HAP-1 (cell line): Measurements from ENCODE around the gene TSPYL6.
"Not testable (repeated sequence)": the region's sequence is repeated elsewhere in the genome, so short reads cannot be mapped to it uniquely, and the experiment has no call there.

Source experiments
- DNase-seq, 2 experiments: peaks; one replicate each; pipeline ENCODE4 v3.0.0-alpha.2; 2016 to 2020; ENCODE audit warnings: low spot score in 2 of 2
- H3K27me3 ChIP-seq: fragments of 250-450 bp; sonication (Bioruptor Pico); 2 replicates; pipeline ENCODE4 v1.5.1; 2020; ENCODE audit warnings: low read depth, mild to moderate bottlenecking, moderate library complexity
- H3K36me3 ChIP-seq: fragments of 250-450 bp; sonication (Bioruptor Pico); replicated peaks from 2 replicates; pipeline ENCODE4 v1.5.1; 2020; ENCODE audit warnings: mild to moderate bottlenecking
- H3K4me1 ChIP-seq: fragments of 250-450 bp; sonication (Bioruptor Pico); 2 replicates; pipeline ENCODE4 v1.5.1; 2020; ENCODE audit warnings: mild to moderate bottlenecking
- H3K4me3 ChIP-seq: fragments of 250-450 bp; sonication (Bioruptor Pico); 2 replicates; pipeline ENCODE4 v1.5.1; 2020; ENCODE audit warnings: mild to moderate bottlenecking, moderate library complexity
- H3K9me3 ChIP-seq: fragments of 250-450 bp; sonication (Bioruptor Pico); 2 replicates; pipeline ENCODE4 v1.5.1; 2020; ENCODE audit warnings: mild to moderate bottlenecking, moderate library complexity
- in situ Hi-C: fragments of 300-500 bp; cut with MboI; formaldehyde crosslinking; loops from 3 replicates; pipeline ENCODE4 v1.14.3; 2020; ENCODE audit warnings: low sequenced_read_pairs, inconsistent platforms, mixed read lengths

Gene TSPYL6

GRCh38 chr2:54271189-54271588, 15.2 kb upstream of the TSPYL6 start:
- H3K36me3 ChIP-seq: no peaks in the 10 kb centered on the region
- no peaks in the 10 kb centered on the region for H3K27me3 ChIP-seq
- H3K4me3 ChIP-seq: no peak overlapping the region
- no peak for DNase-seq
- in situ Hi-C loops: no loop called here
- H3K4me1 ChIP-seq: no peaks in the 10 kb centered on the region
- no peaks in the 10 kb centered on the region for H3K9me3 ChIP-seq

- no peak for DNase-seq
- Histone ChIP-seq H3K4me1 (no peaks in the 10 kb centered on the region), H3K36me3 (no peaks in the 10 kb centered on the region), H3K9me3 (no peaks in the 10 kb centered on the region), H3K27me3 (no peaks in the 10 kb centered on the region), H3K4me3 (no peak overlapping the region)
- in situ Hi-C loops: no loop called here
Observed at GRCh38 chr2:54267577-54267976, 11.5 kb upstream of the TSPYL6 start.

- H3K4me1 ChIP-seq, H3K4me3 ChIP-seq, H3K27me3 ChIP-seq, DNase-seq, H3K9me3 ChIP-seq, in situ Hi-C loops, H3K36me3 ChIP-seq: not testable (repeated sequence)
Observed at GRCh38 chr2:54265081-54265480, 9.1 kb upstream of the TSPYL6 start.

- DNase-seq: no peak
- H3K36me3 ChIP-seq: no peaks in the 10 kb centered on the region
- H3K4me3 ChIP-seq: no peak overlapping the region
- in situ Hi-C loops: no loop called here
- no peaks in the 10 kb centered on the region for H3K9me3 ChIP-seq
- no peaks in the 10 kb centered on the region for H3K4me1 ChIP-seq
- H3K27me3 ChIP-seq: no peaks in the 10 kb centered on the region
Observed at GRCh38 chr2:54262015-54262765, 6.2 kb upstream of the TSPYL6 start.

- Histone ChIP-seq H3K36me3 (no peaks in the 10 kb centered on the region), H3K4me1 (no peaks in the 10 kb centered on the region), H3K9me3 (no peaks in the 10 kb centered on the region), H3K4me3 (no peak overlapping the region), H3K27me3 (no peaks in the 10 kb centered on the region)
- in situ Hi-C loops: no loop called here
- DNase-seq: no peak
Observed at GRCh38 chr2:54261537-54261936, 5.5 kb upstream of the TSPYL6 start.

- H3K4me3 ChIP-seq: no peak overlapping the region
- no peaks in the 10 kb centered on the region for H3K9me3 ChIP-seq
- no peak for DNase-seq
- H3K36me3 ChIP-seq: no peaks in the 10 kb centered on the region
- H3K4me1 ChIP-seq: no peaks in the 10 kb centered on the region
- no peaks in the 10 kb centered on the region for H3K27me3 ChIP-seq
- in situ Hi-C loops: no loop called here
Observed at GRCh38 chr2:54260241-54260595, 4.2 kb upstream of the TSPYL6 start.

- Histone ChIP-seq H3K36me3 (no peaks in the 10 kb centered on the region), H3K27me3 (no peaks in the 10 kb centered on the region), H3K9me3 (no peaks in the 10 kb centered on the region), H3K4me1 (no peaks in the 10 kb centered on the region), H3K4me3 (no peak overlapping the region)
- in situ Hi-C loops: no loop called here
- DNase-seq: no peak
Observed at GRCh38 chr2:54259413-54260240, 3.6 kb upstream of the TSPYL6 start.

GRCh38 chr2:54258166-54258565, 2.1 kb upstream of the TSPYL6 start:
- in situ Hi-C loops: no loop called here
- H3K4me3 ChIP-seq: no peak overlapping the region
- DNase-seq: no peak
- peaks cover under 1% of the 10 kb centered on the region; the same call in 1 of the 2 replicates for H3K4me1 ChIP-seq
- H3K27me3 ChIP-seq: no peaks in the 10 kb centered on the region
- H3K36me3 ChIP-seq: no peaks in the 10 kb centered on the region
- no peaks in the 10 kb centered on the region for H3K9me3 ChIP-seq

- no peaks in the 10 kb centered on the region for H3K27me3 ChIP-seq
- peaks cover 3% of the 10 kb centered on the region; the same call in 1 of the 2 replicates for H3K4me1 ChIP-seq
- H3K4me3 ChIP-seq: no peak overlapping the region
- H3K9me3 ChIP-seq: no peaks in the 10 kb centered on the region
- in situ Hi-C loops: no loop called here
- no peak for DNase-seq
- no peaks in the 10 kb centered on the region for H3K36me3 ChIP-seq
Observed at GRCh38 chr2:54255230-54256090, 569 bp downstream of the TSPYL6 start.

- DNase-seq: no peak
- in situ Hi-C loops: no loop called here
- H3K9me3 ChIP-seq: no peaks in the 10 kb centered on the region
- H3K4me1 ChIP-seq: peaks cover 3% of the 10 kb centered on the region; the same call in 1 of the 2 replicates
- H3K4me3 ChIP-seq: no peak overlapping the region
- H3K27me3 ChIP-seq: no peaks in the 10 kb centered on the region
- H3K36me3 ChIP-seq: no peaks in the 10 kb centered on the region
Observed at GRCh38 chr2:54254180-54254579, 1.8 kb downstream of the TSPYL6 start.

- no peak for DNase-seq
- H3K4me1 ChIP-seq: peaks cover 15% of the 10 kb centered on the region
- H3K36me3 ChIP-seq: no peaks in the 10 kb centered on the region
- no peak overlapping the region for H3K4me3 ChIP-seq
- H3K27me3 ChIP-seq: no peaks in the 10 kb centered on the region; the same call in 1 of the 2 replicates
- in situ Hi-C loops: no loop called here
- no peaks in the 10 kb centered on the region for H3K9me3 ChIP-seq
Observed at GRCh38 chr2:54249629-54250028, 6.4 kb downstream of the TSPYL6 start.

GRCh38 chr2:54247115-54247514, 8.9 kb downstream of the TSPYL6 start:
- H3K4me1 ChIP-seq: peaks cover 12% of the 10 kb centered on the region
- no peak for DNase-seq
- H3K27me3 ChIP-seq: no peaks in the 10 kb centered on the region; the same call in 1 of the 2 replicates
- in situ Hi-C loops: no loop called here
- H3K4me3 ChIP-seq: no peak overlapping the region
- H3K36me3 ChIP-seq: no peaks in the 10 kb centered on the region
- no peaks in the 10 kb centered on the region for H3K9me3 ChIP-seq

- in situ Hi-C loops: no loop called here
- Histone ChIP-seq H3K36me3 (no peaks in the 10 kb centered on the region), H3K27me3 (no peaks in the 10 kb centered on the region), H3K4me3 (no peak overlapping the region), H3K9me3 (no peaks in the 10 kb centered on the region), H3K4me1 (peaks cover 6% of the 10 kb centered on the region)
- DNase-seq: no peak
Observed at GRCh38 chr2:54240515-54241469, 15.2 kb downstream of the TSPYL6 start.
